Activated CD4-positive, alpha-beta T cell treated with anti-CD3 and anti-CD28 coated beads for 36 hours (primary cell): ENCODE results near the gene BRD7. TPM values are rescaled to one million over a fixed set of nuclear protein-coding genes. Genes with fewer than 3 reads are reported as not detected.
"Not testable (repeated sequence)": the region's sequence is repeated elsewhere in the genome, so short reads cannot be mapped to it uniquely, and the experiment has no call there.

Experiments used
- ATAC-seq: fragments of 200-7000 bp; cut with Tn5 transposase; one replicate; pipeline ENCODE4 v1.10.0; 2021; ENCODE audit warnings: mild to moderate bottlenecking, moderate library complexity
- CTCF ChIA-PET: fragments of 350-600 bp; sonication (Branson Sonifier 250); formaldehyde crosslinking; loops from one replicate; lab custom pipeline; 2021; ENCODE audit warnings: antibody characterized with exemption; lab: Charles Lee
- POLR2A ChIA-PET: fragments of 350-600 bp; sonication (Branson Sonifier 250); formaldehyde crosslinking; loops from one replicate; lab custom pipeline; 2021; ENCODE audit warnings: antibody characterized with exemption, inconsistent platforms; lab: Charles Lee
- DNase-seq: peaks from one replicate; pipeline ENCODE4 v3.0.0-alpha.2; 2020
- H3K27ac Mint-ChIP-seq: one replicate; pipeline ENCODE4 v1.8.0; 2021; ENCODE audit warnings: mixed read lengths
- H3K27me3 Mint-ChIP-seq: one replicate; pipeline ENCODE4 v1.8.0; 2021; ENCODE audit warnings: mixed read lengths
- H3K36me3 Mint-ChIP-seq: one replicate; pipeline ENCODE4 v1.8.0; 2021; ENCODE audit warnings: low read depth, mixed read lengths
- H3K4me1 Mint-ChIP-seq: one replicate; pipeline ENCODE4 v1.8.0; 2021; ENCODE audit warnings: mixed read lengths
- H3K4me3 Mint-ChIP-seq: one replicate; pipeline ENCODE4 v1.8.0; 2021; ENCODE audit warnings: mild to moderate bottlenecking, moderate library complexity, mixed read lengths
- H3K9me3 Mint-ChIP-seq: one replicate; pipeline ENCODE4 v1.8.0; 2021; ENCODE audit warnings: low read depth, mixed read lengths
- intact Hi-C, 2 experiments: fragments of 100-400 bp; cut with DNase I in 1 of 2; cut with micrococcal nuclease in 1 of 2; formaldehyde crosslinking; loops; one replicate each; pipeline versions ENCODE4 v1.14.2 to v1.15.1; 2022 to 2024; cut with DNase I, micrococcal nuclease
- total RNA-seq, 2 experiments: library from RNA; stranded (reverse); gene quantifications; one replicate each; pipeline ENCODE4 v1.2.3, GENCODE V29; 2021

The BRD7 gene
- total RNA-seq, 2 experiments from 2014 or later, result 87.7 to 104 TPM

GRCh38 chr16:50354629-50355456, 13.9 kb downstream of the BRD7 start:
- peaks cover 37% of the 10 kb centered on the region for H3K36me3 Mint-ChIP-seq
- peaks cover 34% of the 10 kb centered on the region for H3K4me1 Mint-ChIP-seq
- ChIA-PET POLR2A (interaction anchor here (1.3 to 1.7 kb wide), 2 partner anchors 14 to 27 kb away, joined by 4 to 5 read pairs; no protein-coding TSS in a partner anchor), CTCF (interaction anchor here (0.6 to 15.6 kb wide), 46 partner anchors 9 to 1907 kb away, joined by 3 to 304 read pairs (median 4); partner anchors contain the start of genes BRD7 and CNEP1R1)
- H3K27ac Mint-ChIP-seq, result no peak overlapping the region
- no peak overlapping the region for H3K4me3 Mint-ChIP-seq
- H3K9me3 Mint-ChIP-seq, result no peaks in the 10 kb centered on the region
- ATAC-seq (no peak), DNase-seq (no peak)
- no peaks in the 10 kb centered on the region for H3K27me3 Mint-ChIP-seq
- intact Hi-C loops, result loop anchor here (1.0 kb wide), 3 partner anchors 16 to 141 kb away; no protein-coding TSS in a partner anchor

- H3K4me1 Mint-ChIP-seq, result peaks cover 27% of the 10 kb centered on the region
- ATAC-seq (no peak), DNase-seq (no peak)
- peaks cover 38% of the 10 kb centered on the region for H3K36me3 Mint-ChIP-seq
- CTCF ChIA-PET, result interaction anchor here (0.6 to 15.6 kb wide), 31 partner anchors 9 to 453 kb away, joined by 3 to 304 read pairs (median 4); partner anchors contain the start of genes BRD7 and CNEP1R1
- H3K4me3 Mint-ChIP-seq, result no peak overlapping the region
- H3K9me3 Mint-ChIP-seq, result peaks cover 2% of the 10 kb centered on the region
- no peaks in the 10 kb centered on the region for H3K27me3 Mint-ChIP-seq
- POLR2A ChIA-PET, result interaction anchor here (1.3 to 1.7 kb wide), 2 partner anchors 15 to 27 kb away, joined by 4 to 5 read pairs; no protein-coding TSS in a partner anchor
- H3K27ac Mint-ChIP-seq, result no peak overlapping the region
- intact Hi-C loops, result no loop called here
These were observed 14.7 kb downstream of the BRD7 start for GRCh38 chr16:50354082-50354481.

- Mint-ChIP-seq H3K27ac (peak overlapping the region; percentile 1), H3K9me3 (peaks cover 2% of the 10 kb centered on the region), H3K27me3 (no peaks in the 10 kb centered on the region), H3K4me1 (peaks cover 25% of the 10 kb centered on the region), H3K36me3 (peaks cover 57% of the 10 kb centered on the region), H3K4me3 (no peak overlapping the region)
- ATAC-seq (peak; percentile 47), DNase-seq (no peak)
- ChIA-PET CTCF (interaction anchor here (1.0 to 15.6 kb wide), 4 partner anchors 10 to 283 kb away, joined by 3 to 304 read pairs (median 44); no protein-coding TSS in a partner anchor), POLR2A (no interaction called here)
- intact Hi-C loops, result no loop called here
These were observed 16.8 kb downstream of the BRD7 start for GRCh38 chr16:50351952-50352351.

GRCh38 chr16:50351116-50351515, 17.7 kb downstream of the BRD7 start:
- Mint-ChIP-seq H3K27ac (no peak overlapping the region), H3K4me3 (no peak overlapping the region), H3K27me3 (no peaks in the 10 kb centered on the region), H3K4me1 (peaks cover 24% of the 10 kb centered on the region), H3K36me3 (peaks cover 64% of the 10 kb centered on the region), H3K9me3 (peaks cover 2% of the 10 kb centered on the region)
- intact Hi-C loops, result no loop called here
- DNase-seq, result no peak
- ChIA-PET POLR2A (no interaction called here), CTCF (interaction anchor here (1.4 to 15.6 kb wide), 4 partner anchors 11 to 282 kb away, joined by 3 to 304 read pairs (median 46); no protein-coding TSS in a partner anchor)
- no peak for ATAC-seq

GRCh38 chr16:50345210-50345609, 23.6 kb downstream of the BRD7 start:
- DNase-seq, H3K9me3 Mint-ChIP-seq, H3K27ac Mint-ChIP-seq, H3K4me3 Mint-ChIP-seq, H3K27me3 Mint-ChIP-seq, ATAC-seq, POLR2A ChIA-PET, intact Hi-C loops: not testable (repeated sequence)
- Mint-ChIP-seq H3K36me3 (peaks cover 76% of the 10 kb centered on the region), H3K4me1 (peaks cover 15% of the 10 kb centered on the region)
- CTCF ChIA-PET, result interaction anchor here (0.6 to 2.2 kb wide), 3 partner anchors 10 to 59 kb away, joined by 3 to 10 read pairs (median 10); no protein-coding TSS in a partner anchor

- H3K27me3 Mint-ChIP-seq, H3K27ac Mint-ChIP-seq, DNase-seq, POLR2A ChIA-PET, intact Hi-C loops, H3K9me3 Mint-ChIP-seq, ATAC-seq, H3K4me3 Mint-ChIP-seq: not testable (repeated sequence)
- Mint-ChIP-seq H3K36me3 (peaks cover 62% of the 10 kb centered on the region), H3K4me1 (peaks cover 28% of the 10 kb centered on the region)
- CTCF ChIA-PET, result interaction anchor here (0.7 to 2.2 kb wide), 5 partner anchors 10 to 17 kb away, joined by 3 to 10 read pairs (median 4); no protein-coding TSS in a partner anchor
These were observed 25.2 kb downstream of the BRD7 start for GRCh38 chr16:50343566-50343965.

GRCh38 chr16:50340578-50340977, 28.2 kb downstream of the BRD7 start:
- DNase-seq (no peak), ATAC-seq (no peak)
- CTCF ChIA-PET, result interaction anchor here (1.3 to 6.2 kb wide), 4 partner anchors 13 to 27 kb away, joined by 3 to 85 read pairs (median 39); no protein-coding TSS in a partner anchor
- H3K27ac Mint-ChIP-seq, result no peak overlapping the region
- H3K4me3 Mint-ChIP-seq, result no peak overlapping the region
- no peaks in the 10 kb centered on the region for H3K27me3 Mint-ChIP-seq
- no peaks in the 10 kb centered on the region for H3K9me3 Mint-ChIP-seq
- intact Hi-C loops, result no loop called here
- POLR2A ChIA-PET, result no interaction called here
- H3K4me1 Mint-ChIP-seq, result peaks cover 48% of the 10 kb centered on the region
- H3K36me3 Mint-ChIP-seq, result peaks cover 46% of the 10 kb centered on the region

- no peaks in the 10 kb centered on the region for H3K9me3 Mint-ChIP-seq
- peak; percentile 57 for DNase-seq
- peak overlapping the region; percentile 13 for H3K4me3 Mint-ChIP-seq
- peaks cover 41% of the 10 kb centered on the region for H3K36me3 Mint-ChIP-seq
- H3K27ac Mint-ChIP-seq, result peak overlapping the region; percentile 90
- CTCF ChIA-PET, result interaction anchor here (0.6 to 6.2 kb wide), 10 partner anchors 11 to 427 kb away, joined by 3 to 85 read pairs (median 4); no protein-coding TSS in a partner anchor
- H3K4me1 Mint-ChIP-seq, result peaks cover 62% of the 10 kb centered on the region
- H3K27me3 Mint-ChIP-seq, result no peaks in the 10 kb centered on the region
- POLR2A ChIA-PET, result interaction anchor here (0.7 to 1.4 kb wide), 8 partner anchors 10 to 251 kb away, joined by 3 to 8 read pairs (median 3); no protein-coding TSS in a partner anchor
- intact Hi-C loops, result loop anchor here (1.0 to 5.0 kb wide), 12 partner anchors 11 to 409 kb away; partner anchors contain the start of genes CYLD (in 2 of the 2), BRD7 (in 1 of the 2), CNEP1R1 (in 1 of the 2) and SNX20 (in 1 of the 2)
- ATAC-seq, result peak; percentile 65
These were observed 30.2 kb downstream of the BRD7 start for GRCh38 chr16:50338371-50339231.

- intact Hi-C loops, result loop anchor here in 1 of 2 experiments (5.0 kb wide), 3 partner anchors 180 to 405 kb away; partner anchors contain the start of genes CYLD and SNX20
- DNase-seq (no peak), ATAC-seq (no peak)
- ChIA-PET POLR2A (no interaction called here), CTCF (interaction anchor here (0.8 to 6.2 kb wide), 3 partner anchors 9 to 139 kb away, joined by 3 to 85 read pairs (median 74); no protein-coding TSS in a partner anchor)
- H3K36me3 Mint-ChIP-seq, result peaks cover 46% of the 10 kb centered on the region
- no peaks in the 10 kb centered on the region for H3K27me3 Mint-ChIP-seq
- peak overlapping the region; percentile 90 for H3K27ac Mint-ChIP-seq
- peaks cover 69% of the 10 kb centered on the region for H3K4me1 Mint-ChIP-seq
- H3K9me3 Mint-ChIP-seq, result no peaks in the 10 kb centered on the region
- H3K4me3 Mint-ChIP-seq, result no peak overlapping the region
These were observed 31.9 kb downstream of the BRD7 start for GRCh38 chr16:50336884-50337283.

- intact Hi-C loops, result loop anchor here (1.0 to 5.0 kb wide), 6 partner anchors 58 to 407 kb away; partner anchors contain the start of genes CYLD (in 1 of the 2), NKD1 (in 1 of the 2) and SNX20 (in 1 of the 2)
- peak; percentile 65 for ATAC-seq
- peaks cover 73% of the 10 kb centered on the region for H3K4me1 Mint-ChIP-seq
- ChIA-PET CTCF (no interaction called here), POLR2A (no interaction called here)
- H3K36me3 Mint-ChIP-seq, result peaks cover 48% of the 10 kb centered on the region
- no peaks in the 10 kb centered on the region for H3K27me3 Mint-ChIP-seq
- no peaks in the 10 kb centered on the region for H3K9me3 Mint-ChIP-seq
- peak overlapping the region; percentile 41 for H3K4me3 Mint-ChIP-seq
- H3K27ac Mint-ChIP-seq, result peak overlapping the region; percentile 94
- DNase-seq, result peak; percentile 74
These were observed 33.4 kb downstream of the BRD7 start for GRCh38 chr16:50335196-50335958.
